Endodermal cell (in vitro differentiated cells): ENCODE results near the gene FANCD2OS. TPM values are rescaled to one million over a fixed set of nuclear protein-coding genes. Genes with fewer than 3 reads are reported as not detected.
"Not testable (repeated sequence)": the region's sequence is repeated elsewhere in the genome, so short reads cannot be mapped to it uniquely, and the experiment has no call there.

Source experiments
- DNase-seq: peaks from one replicate; pipeline ENCODE4 v3.0.0-alpha.2; 2017
- H3K27ac ChIP-seq: 2 replicates; pipeline ENCODE4 v1.5.1; 2013; ENCODE audit warnings: mild to moderate bottlenecking, low read depth, low read length, moderate library complexity
- H3K27me3 ChIP-seq: 2 replicates; pipeline ENCODE4 v1.6.1; 2013; ENCODE audit warnings: mild to moderate bottlenecking, low read length, moderate library complexity; ENCODE audit not compliant: insufficient read depth, control insufficient read depth, poor library complexity, severe bottlenecking
- H3K36me3 ChIP-seq: 2 replicates; pipeline ENCODE4 v1.7.0; 2013; ENCODE audit warnings: mild to moderate bottlenecking, low read length, moderate library complexity; ENCODE audit not compliant: control insufficient read depth, insufficient read depth
- H3K4me1 ChIP-seq: one replicate; pipeline ENCODE4 v1.7.0; 2013; ENCODE audit warnings: low read length; ENCODE audit not compliant: control insufficient read depth, insufficient read depth
- H3K4me3 ChIP-seq: 2 replicates; pipeline ENCODE4 v1.5.1; 2013; ENCODE audit warnings: mild to moderate bottlenecking, low read length, moderate library complexity
- H3K9ac ChIP-seq: 2 replicates; pipeline ENCODE4 v1.6.1; 2013; ENCODE audit warnings: mild to moderate bottlenecking, low read length, moderate library complexity; ENCODE audit not compliant: poor library complexity, severe bottlenecking; ENCODE audit errors: extremely low read depth
- H3K9me3 ChIP-seq: 2 replicates; pipeline ENCODE4 v1.6.1; 2013; ENCODE audit warnings: mild to moderate bottlenecking, low read length, moderate library complexity; ENCODE audit not compliant: control insufficient read depth
- H3K27ac Mint-ChIP-seq: 2 replicates; pipeline ENCODE4 v1.8.0; 2020; ENCODE audit warnings: mixed read lengths
- H3K27me3 Mint-ChIP-seq: 2 replicates; pipeline ENCODE4 v1.8.0; 2021; ENCODE audit warnings: mild to moderate bottlenecking, mixed read lengths; ENCODE audit not compliant: insufficient read depth
- H3K36me3 Mint-ChIP-seq: 2 replicates; pipeline ENCODE4 v1.8.0; 2020; ENCODE audit warnings: low read depth, mixed read lengths
- H3K4me1 Mint-ChIP-seq: 2 replicates; pipeline ENCODE4 v1.8.0; 2020; ENCODE audit warnings: mixed read lengths
- H3K4me3 Mint-ChIP-seq: 2 replicates; pipeline ENCODE4 v1.8.0; 2020; ENCODE audit warnings: mild to moderate bottlenecking, moderate library complexity, mixed read lengths
- H3K9me3 Mint-ChIP-seq: 2 replicates; pipeline ENCODE4 v1.8.0; 2020; ENCODE audit warnings: mild to moderate bottlenecking, mixed read lengths
- WGBS, 2 experiments: methylation state at CpG; one replicate each; pipeline versions ENCODE4 v1.1.5 to v1.1.7; 2013; ENCODE audit warnings: missing lambda C conversion rate in 2 of 2, mixed read lengths in 1 of 2; ENCODE audit not compliant: insufficient coverage in 1 of 2, insufficient read length in 1 of 2; 5-methylcytosine and 5-hydroxymethylcytosine counted together
- total RNA-seq, 2 donors: library from RNA; stranded (reverse); fragmentation: NEBNext Ultra II Directional in 1 of 2; extraction: Animal tissue kit (Norgen Biotek cat#: 25700) in 1 of 2; gene quantifications; 2 replicates in 1 of 2; 3 replicates in 1 of 2; pipeline ENCODE4 v1.2.1, GENCODE V29; 2021
- TF ChIP-seq, protein P1 (sequence below): fragments of 200-600 bp; sonication (generic); conservative IDR thresholded peaks from 2 replicates; pipeline ENCODE4 v1.5.0; 2021; ENCODE audit warnings: antibody characterized with exemption, mild to moderate bottlenecking

The FANCD2OS gene
- total RNA-seq, 2 donors from 2014 or later: not detected

DNA sequence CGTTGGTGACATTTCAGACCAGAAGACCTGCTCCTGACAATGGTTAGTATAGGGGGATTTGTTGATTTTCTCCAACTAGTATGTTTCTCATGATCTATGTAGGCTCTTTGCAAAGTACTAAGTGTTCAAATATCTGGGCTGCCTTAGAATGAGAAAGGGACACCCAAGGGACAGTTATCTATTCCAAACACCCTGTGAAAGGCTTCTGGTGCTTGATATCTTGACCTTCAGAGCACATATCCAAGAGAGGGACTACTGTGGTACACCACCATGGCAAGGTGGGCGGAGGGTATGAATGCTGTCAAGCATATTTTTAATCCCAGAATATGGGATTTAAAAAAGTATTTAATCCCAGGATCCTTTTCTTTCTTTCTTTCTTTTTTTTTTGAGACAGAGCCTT, 1.1 kb downstream of the FANCD2OS start:
- DNase-seq: no peak
- Histone ChIP-seq H3K27ac (no peak overlapping the region), H3K9me3 (no peaks in the 10 kb centered on the region), H3K4me1 (no peaks in the 10 kb centered on the region), H3K36me3 (peaks cover under 1% of the 10 kb centered on the region), H3K9ac (no peak overlapping the region), H3K4me3 (no peak overlapping the region), H3K27me3 (no peaks in the 10 kb centered on the region)
- H3K27ac Mint-ChIP-seq: no peak overlapping the region
- H3K4me3 Mint-ChIP-seq: no peak overlapping the region
- no peaks in the 10 kb centered on the region for H3K27me3 Mint-ChIP-seq
- H3K4me1 Mint-ChIP-seq: no peaks in the 10 kb centered on the region
- TF ChIP-seq, protein P1, sequence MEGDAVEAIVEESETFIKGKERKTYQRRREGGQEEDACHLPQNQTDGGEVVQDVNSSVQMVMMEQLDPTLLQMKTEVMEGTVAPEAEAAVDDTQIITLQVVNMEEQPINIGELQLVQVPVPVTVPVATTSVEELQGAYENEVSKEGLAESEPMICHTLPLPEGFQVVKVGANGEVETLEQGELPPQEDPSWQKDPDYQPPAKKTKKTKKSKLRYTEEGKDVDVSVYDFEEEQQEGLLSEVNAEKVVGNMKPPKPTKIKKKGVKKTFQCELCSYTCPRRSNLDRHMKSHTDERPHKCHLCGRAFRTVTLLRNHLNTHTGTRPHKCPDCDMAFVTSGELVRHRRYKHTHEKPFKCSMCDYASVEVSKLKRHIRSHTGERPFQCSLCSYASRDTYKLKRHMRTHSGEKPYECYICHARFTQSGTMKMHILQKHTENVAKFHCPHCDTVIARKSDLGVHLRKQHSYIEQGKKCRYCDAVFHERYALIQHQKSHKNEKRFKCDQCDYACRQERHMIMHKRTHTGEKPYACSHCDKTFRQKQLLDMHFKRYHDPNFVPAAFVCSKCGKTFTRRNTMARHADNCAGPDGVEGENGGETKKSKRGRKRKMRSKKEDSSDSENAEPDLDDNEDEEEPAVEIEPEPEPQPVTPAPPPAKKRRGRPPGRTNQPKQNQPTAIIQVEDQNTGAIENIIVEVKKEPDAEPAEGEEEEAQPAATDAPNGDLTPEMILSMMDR: no peak
- WGBS, 2 experiments: 84 to 91% methylated on average over 2 of the region's 2 CpGs
- H3K36me3 Mint-ChIP-seq: peaks cover 4% of the 10 kb centered on the region
- H3K9me3 Mint-ChIP-seq: no peaks in the 10 kb centered on the region

DNA sequence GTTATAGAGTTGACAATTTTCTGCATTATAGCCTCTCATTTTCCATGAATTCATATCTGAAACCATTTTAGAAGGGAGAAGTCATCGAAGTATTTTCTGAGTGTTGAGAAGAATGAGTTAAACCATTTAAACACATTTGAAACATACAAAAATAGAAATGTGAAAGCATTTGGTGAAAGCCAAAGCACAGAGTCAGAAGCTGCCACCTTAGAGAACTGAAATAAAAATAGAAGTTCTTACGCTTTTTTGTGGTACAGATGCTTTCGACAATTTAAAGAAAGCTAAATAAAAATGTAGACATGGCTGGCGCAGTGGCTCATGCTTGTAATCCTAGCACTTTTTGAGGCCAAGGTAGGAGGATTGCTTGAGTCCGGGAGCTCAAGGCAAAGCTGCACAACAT, 9.0 kb downstream of the FANCD2OS start:
- Mint-ChIP-seq H3K4me3 (no peak overlapping the region), H3K9me3 (no peaks in the 10 kb centered on the region), H3K27me3 (no peaks in the 10 kb centered on the region), H3K27ac (no peak overlapping the region), H3K4me1 (peaks cover 3% of the 10 kb centered on the region), H3K36me3 (peaks cover 40% of the 10 kb centered on the region)
- no peaks in the 10 kb centered on the region for H3K4me1 ChIP-seq
- H3K27ac ChIP-seq: no peak overlapping the region
- no peaks in the 10 kb centered on the region for H3K9me3 ChIP-seq
- H3K36me3 ChIP-seq: peaks cover 45% of the 10 kb centered on the region
- no peaks in the 10 kb centered on the region for H3K27me3 ChIP-seq
- TF ChIP-seq, protein P1: no peak
- no peak overlapping the region for H3K9ac ChIP-seq
- WGBS, 2 experiments: 98 to 100% methylated on average over 3 to 4 of the region's 5 CpGs
- no peak overlapping the region for H3K4me3 ChIP-seq
- DNase-seq: no peak

DNA sequence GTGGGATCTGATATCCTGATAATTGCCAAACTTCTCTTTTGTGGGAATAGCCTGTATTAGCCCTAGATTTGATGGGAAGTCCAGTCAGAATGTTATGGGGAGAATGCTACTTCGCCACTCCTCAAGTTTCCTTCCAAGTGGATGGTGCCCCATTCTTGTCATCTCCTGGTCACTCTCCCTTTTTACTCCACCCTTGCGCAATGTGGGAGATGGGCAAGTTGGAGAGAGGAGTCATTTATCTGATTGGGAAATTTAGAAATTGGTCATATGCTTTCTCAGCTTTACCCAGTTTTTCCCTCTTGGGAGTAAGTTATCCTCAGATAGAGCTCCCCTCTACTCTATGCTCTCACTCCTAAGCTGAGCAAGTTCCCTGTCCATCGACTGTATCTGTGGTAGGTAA, 14.4 kb downstream of the FANCD2OS start:
- Mint-ChIP-seq H3K9me3 (no peaks in the 10 kb centered on the region), H3K36me3 (peaks cover 48% of the 10 kb centered on the region), H3K4me1 (peaks cover 3% of the 10 kb centered on the region), H3K27me3 (no peaks in the 10 kb centered on the region), H3K27ac (no peak overlapping the region), H3K4me3 (no peak overlapping the region)
- Histone ChIP-seq H3K36me3 (peaks cover 56% of the 10 kb centered on the region), H3K4me1 (no peaks in the 10 kb centered on the region), H3K9ac (no peak overlapping the region), H3K27ac (no peak overlapping the region), H3K9me3 (no peaks in the 10 kb centered on the region), H3K27me3 (no peaks in the 10 kb centered on the region), H3K4me3 (no peak overlapping the region)
- TF ChIP-seq, protein P1: no peak
- WGBS, 2 experiments: 83 to 93% methylated on average over 1 of the region's 3 CpGs
- no peak for DNase-seq

DNA sequence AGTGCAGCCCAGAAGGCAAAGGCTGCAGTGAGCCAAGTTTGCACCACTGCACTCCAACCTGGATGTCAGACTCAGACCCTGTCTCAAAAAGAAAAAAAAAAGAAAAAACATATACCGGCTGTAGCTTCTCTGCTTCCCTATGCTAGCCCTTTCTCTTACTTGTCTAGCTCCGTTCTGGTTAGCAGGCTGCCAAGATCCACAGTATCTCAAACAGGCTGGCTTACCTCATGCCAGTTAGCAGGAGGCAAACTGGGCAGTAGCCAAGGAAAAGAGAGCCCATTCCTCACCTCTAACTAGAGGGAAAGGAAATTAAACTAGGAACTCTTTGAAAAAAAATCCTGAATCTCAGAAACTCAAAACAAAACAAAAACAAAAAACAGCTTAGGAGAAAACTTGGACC, 16.7 kb downstream of the FANCD2OS start:
- H3K36me3 ChIP-seq: peaks cover 72% of the 10 kb centered on the region
- H3K4me1 Mint-ChIP-seq, H3K4me1 ChIP-seq, H3K9me3 ChIP-seq, H3K9me3 Mint-ChIP-seq, H3K27ac Mint-ChIP-seq, H3K27ac ChIP-seq, H3K4me3 Mint-ChIP-seq, H3K9ac ChIP-seq, DNase-seq, H3K27me3 ChIP-seq, H3K4me3 ChIP-seq, H3K27me3 Mint-ChIP-seq: not testable (repeated sequence)
- no CpG with 5 or more reads among the region's 2 CpGs for WGBS, 2 experiments
- peaks cover 48% of the 10 kb centered on the region for H3K36me3 Mint-ChIP-seq

DNA sequence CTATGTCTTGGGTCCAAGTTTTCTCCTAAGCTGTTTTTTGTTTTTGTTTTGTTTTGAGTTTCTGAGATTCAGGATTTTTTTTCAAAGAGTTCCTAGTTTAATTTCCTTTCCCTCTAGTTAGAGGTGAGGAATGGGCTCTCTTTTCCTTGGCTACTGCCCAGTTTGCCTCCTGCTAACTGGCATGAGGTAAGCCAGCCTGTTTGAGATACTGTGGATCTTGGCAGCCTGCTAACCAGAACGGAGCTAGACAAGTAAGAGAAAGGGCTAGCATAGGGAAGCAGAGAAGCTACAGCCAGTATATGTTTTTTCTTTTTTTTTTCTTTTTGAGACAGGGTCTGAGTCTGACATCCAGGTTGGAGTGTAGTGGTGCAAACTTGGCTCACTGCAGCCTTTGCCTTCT, 17.3 kb downstream of the FANCD2OS start:
- H3K4me3 ChIP-seq, DNase-seq, H3K9me3 ChIP-seq, H3K4me3 Mint-ChIP-seq, H3K27ac ChIP-seq, H3K27me3 Mint-ChIP-seq, H3K9ac ChIP-seq, H3K27ac Mint-ChIP-seq, H3K4me1 ChIP-seq, H3K27me3 ChIP-seq, H3K9me3 Mint-ChIP-seq, H3K4me1 Mint-ChIP-seq: not testable (repeated sequence)
- peaks cover 75% of the 10 kb centered on the region for H3K36me3 ChIP-seq
- H3K36me3 Mint-ChIP-seq: peaks cover 44% of the 10 kb centered on the region
- no CpG with 5 or more reads among the region's 1 CpG for WGBS, 2 experiments
